NCI-H526 (cell line): Measurements from ENCODE around the gene CNGA1.

Source experiments
- DNase-seq, 2 experiments: peaks; one replicate each; lab custom pipeline; 2025; lab: John Stamatoyannopoulos, UW

Gene CNGA1

GRCh38 chr4:48016141-48017107 lies at the start of gene CNGA1, which contains the start of gene NIPAL1:
Gene CNGA1 (minus strand): TSS chr4:48016681. CDS start chr4:47952689, 63,992 bp downstream.
Gene NIPAL1 (plus strand): TSS chr4:48016772. CDS start chr4:48016840, 68 bp downstream.
- DNase-seq: peak; percentile 77 to 93

DNA sequence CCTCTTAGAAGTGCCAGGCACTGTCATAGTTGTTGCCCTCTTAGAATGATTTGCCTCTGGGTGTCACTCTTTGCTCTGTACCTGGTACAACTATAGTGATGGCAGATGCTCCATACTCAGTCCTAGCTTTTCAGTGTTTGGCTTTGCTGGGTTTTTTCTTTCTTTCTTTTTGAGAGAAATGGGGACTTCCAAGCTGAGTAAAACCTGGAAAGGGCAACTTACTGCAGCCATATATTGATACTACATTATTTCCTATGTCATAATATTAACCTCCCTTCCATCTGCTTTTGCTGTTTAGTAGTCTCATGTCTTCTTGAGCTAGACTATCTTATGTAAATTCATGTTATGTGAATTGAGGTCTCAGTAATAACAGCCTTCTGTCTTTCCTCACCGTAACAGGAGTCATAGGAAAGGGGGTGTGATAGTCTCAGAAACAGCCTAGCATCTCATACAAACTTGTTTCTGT lies 49.1 kb upstream of the CNGA1 start:
- no peak for DNase-seq

DNA sequence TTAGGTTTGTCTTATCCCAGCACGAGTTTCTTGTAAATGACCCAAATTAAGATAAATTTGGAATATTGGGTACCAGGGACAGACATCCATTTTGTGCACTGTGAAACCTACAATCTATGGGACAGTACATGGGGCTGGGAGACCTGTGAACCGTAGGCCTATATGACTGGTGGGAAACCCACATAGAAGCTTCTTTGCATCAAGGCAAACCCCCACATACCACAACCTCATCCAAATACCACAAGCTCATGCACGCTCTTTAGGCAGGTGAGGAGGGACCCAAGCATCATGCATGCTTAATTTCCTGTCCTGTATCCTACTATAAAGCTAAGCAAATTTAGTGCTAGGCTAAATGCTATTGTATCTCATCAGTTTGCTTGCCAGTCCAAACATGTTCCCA lies 47.9 kb upstream of the CNGA1 start:
- DNase-seq: no peak

DNA sequence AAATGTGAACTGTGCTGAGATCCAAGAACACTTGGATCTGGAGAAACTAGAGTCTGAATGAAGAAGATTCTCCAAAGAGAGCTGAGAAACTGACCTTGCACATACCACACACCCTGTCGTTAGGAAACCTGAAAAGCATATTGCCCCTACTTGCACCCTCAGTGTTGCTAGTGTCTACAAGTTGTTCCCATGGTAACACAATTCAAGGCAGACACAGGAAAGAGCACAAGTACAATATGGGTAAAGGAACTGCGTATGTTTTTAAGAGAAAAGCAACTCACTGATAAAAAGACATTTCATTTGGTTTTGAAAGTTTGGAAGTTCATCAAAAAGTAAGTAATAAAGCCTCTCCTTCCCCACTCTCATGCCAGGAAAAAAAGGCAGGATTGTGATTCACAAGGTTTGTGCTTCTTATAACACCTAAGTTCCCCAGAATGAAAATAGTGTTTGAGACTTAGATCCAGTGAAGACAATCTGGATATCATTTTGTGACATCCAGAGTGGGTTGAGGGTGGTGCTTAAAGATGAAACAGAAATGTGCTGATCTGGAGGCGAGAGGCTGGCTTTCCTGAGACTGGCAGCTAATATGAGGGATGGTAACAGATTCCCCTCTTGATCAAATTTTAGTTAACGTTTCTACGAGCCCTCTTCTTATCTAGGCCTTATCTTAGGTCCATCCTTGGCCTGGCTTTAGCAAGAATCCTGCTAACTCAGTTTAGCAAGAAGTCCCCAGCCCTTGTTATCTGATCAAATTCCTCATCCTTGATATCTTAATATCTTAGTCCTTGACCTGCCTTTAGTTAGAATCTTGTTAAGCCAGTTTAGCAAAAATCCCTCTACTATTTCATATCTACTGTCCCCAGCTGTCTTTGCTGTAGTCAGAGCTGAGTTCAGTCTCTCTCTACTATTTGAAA lies 42.4 kb upstream of the CNGA1 start:
- no peak for DNase-seq

DNA sequence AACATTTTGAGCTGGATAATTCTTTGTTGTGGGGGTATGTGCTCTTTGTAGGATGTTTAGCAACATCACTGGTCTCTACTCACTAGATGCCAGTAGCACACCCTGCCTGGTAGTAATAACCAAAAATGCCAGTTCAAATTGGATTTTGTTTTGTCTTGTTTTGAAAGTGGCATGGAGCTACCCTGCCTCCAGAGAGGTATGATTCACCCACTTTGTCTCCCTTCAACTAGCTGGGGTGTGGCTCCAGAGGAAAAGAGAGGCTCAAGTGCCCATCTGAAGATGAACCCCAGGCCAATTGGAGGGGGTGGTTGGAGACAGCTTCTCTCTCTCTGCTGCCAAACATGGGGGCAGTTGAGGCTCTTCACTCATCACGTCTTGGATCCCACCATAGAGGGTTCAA lies 34.6 kb upstream of the CNGA1 start:
- DNase-seq: no peak

DNA sequence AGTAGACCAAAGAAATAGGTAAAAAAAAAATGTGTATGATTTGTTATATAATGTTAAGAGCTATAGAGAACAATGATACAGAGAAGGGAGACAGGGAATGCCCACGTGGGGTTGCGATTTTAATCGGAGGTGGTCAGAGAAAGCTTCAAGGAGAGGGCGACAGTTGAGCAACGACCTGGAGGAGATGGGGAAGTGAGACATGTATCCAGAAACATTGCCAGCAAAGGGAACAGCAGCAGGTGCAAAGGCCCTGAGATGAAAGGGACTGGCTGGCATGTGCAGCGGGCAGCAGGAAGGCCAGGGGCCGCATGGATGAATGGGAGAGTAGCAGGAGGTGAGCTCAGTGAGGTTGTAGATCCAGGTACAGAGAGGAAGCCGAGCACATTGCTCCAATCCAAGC lies 33.0 kb upstream of the CNGA1 start:
- no peak for DNase-seq

GRCh38 chr4:48047896-48048295 lies 31.4 kb upstream of the CNGA1 start:
- DNase-seq: no peak

GRCh38 chr4:48047421-48047844 lies 31.0 kb upstream of the CNGA1 start:
- DNase-seq: no peak

GRCh38 chr4:48046059-48046458 lies 29.6 kb upstream of the CNGA1 start:
- no peak for DNase-seq

DNA sequence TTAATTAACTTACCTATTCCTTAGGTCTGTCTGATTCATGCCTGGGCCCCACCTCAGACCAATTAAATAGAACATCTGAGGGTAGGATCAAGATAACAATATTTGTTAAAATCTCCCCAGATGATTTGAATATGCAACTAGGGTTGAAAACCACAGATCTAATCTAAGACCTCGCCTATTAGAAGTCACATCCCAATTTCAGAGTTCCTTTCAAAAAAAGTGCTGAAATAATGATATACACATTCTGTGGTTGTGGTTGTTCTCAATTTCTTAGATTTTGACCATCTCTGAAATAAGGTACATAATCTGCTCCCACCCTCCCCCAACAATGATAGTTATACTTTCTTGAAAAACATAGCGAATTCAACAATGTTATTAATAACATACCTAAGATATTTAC lies 27.8 kb upstream of the CNGA1 start:
- DNase-seq: peak in 1 of 2 experiments; percentile 7

- no peak for DNase-seq
These were observed 27.0 kb upstream of the CNGA1 start for GRCh38 chr4:48043504-48043903.

DNA sequence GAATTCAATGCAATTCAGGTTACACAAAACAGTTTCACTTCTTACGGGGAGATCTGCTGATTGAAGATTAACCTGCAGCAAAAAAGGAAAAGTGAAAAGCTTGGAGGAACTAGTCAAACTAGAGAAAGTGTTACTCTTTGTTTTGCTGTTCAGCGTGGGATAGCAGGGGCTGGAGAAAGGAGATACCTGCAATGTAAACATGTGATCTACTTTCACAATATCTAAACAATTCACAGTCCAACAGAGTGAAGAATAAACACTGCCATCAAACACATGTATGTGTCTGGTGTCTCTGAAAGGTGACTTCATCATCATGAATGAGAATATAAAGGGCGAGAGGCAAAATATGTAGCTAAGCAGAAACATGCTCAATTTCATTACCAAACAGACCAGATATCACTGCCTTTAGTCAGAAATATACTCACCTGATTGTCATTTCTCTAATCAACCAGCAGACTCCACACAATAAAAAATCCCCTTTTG lies 26.5 kb upstream of the CNGA1 start:
- DNase-seq: no peak

GRCh38 chr4:48041535-48042137 lies 25.2 kb upstream of the CNGA1 start:
- DNase-seq: no peak

DNA sequence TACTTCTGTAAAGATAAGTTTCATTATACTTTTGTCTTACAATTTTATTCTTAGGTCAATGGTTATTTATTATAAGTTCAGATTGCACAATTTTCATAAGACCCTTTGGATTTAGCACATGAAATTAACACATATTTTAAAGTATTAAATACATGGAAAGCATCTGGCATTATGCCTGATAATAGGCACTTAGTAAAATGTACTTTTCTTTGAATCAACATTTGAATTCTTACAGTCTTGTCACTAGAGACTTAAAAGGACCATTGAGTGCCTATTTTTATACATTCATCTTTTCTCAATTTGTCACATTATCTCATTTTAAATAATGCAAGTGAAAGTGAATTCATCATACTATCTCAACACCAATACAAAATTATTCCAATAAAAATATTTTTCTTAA lies 23.1 kb upstream of the CNGA1 start:
- no peak for DNase-seq

GRCh38 chr4:48038666-48039065 lies 22.2 kb upstream of the CNGA1 start:
- no peak for DNase-seq

GRCh38 chr4:48037117-48037462 lies 20.6 kb upstream of the CNGA1 start:
- no peak for DNase-seq

DNA sequence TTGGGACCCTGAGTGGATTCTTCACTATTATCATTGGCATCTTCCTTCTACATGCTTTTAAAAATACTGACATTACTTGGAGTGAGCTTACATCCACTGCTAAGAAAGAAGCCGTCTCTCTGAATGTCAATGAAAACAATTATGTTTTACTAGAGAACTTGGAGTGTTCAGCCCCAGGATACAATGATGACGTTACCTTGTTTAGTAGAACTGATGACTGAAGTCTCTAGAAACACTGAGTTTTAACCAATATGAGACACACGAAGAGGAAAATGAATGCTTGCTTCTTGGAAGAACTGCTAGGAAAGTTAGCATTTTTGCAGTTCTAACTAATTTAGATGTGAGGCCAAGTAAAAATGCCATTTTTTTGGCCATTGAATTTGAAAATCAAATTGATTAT lies 19.5 kb upstream of the CNGA1 start:
- DNase-seq: no peak

- peak in 1 of 2 experiments; percentile 34 for DNase-seq
These were observed 17.4 kb upstream of the CNGA1 start for GRCh38 chr4:48033825-48034413.

- no peak for DNase-seq
These were observed 16.9 kb upstream of the CNGA1 start for GRCh38 chr4:48033412-48033811.

DNA sequence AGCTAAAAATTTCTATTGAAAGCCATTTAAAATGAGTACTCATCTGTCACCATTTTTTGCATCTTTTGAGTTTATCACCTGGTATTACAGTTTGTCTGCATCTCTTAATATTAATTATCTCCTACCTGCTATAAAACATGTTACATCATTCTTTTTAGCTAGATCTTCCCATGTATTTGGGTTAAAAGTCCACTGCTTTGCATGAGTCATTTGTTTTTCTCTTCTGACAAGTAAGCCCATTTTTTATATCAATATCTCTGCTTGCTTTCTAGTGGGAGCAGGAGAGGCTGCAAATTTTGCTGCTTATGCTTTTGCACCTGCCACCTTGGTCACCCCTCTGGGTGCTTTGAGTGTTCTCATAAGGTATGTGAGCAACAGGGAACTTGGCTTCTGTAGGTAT lies 16.2 kb upstream of the CNGA1 start:
- peak; percentile 17 to 30 for DNase-seq

GRCh38 chr4:48031802-48032525 lies 15.5 kb upstream of the CNGA1 start:
- no peak for DNase-seq
